PC-9 (cell line): ENCODE data around the gene INPP5F.

Experiments used
- CTCF ChIP-seq: fragments of 200-600 bp; sonication (generic); conservative IDR thresholded peaks from 2 replicates; pipeline ENCODE4 v1.6.1; 2017; ENCODE audit warnings: mixed run types, antibody characterized with exemption, mild to moderate bottlenecking, moderate library complexity
- EZH2 ChIP-seq: fragments of 200-600 bp; sonication (generic); IDR thresholded peaks from 2 replicates; pipeline ENCODE4 v1.8.0; 2017; ENCODE audit warnings: antibody characterized with exemption, low read depth

- TF ChIP-seq CTCF: no peak
- TF ChIP-seq EZH2: no peak
Observed at GRCh38 chr10:119803264-119803663, 77.4 kb downstream of the INPP5F start.
